GM12878 (cell line): ENCODE data around the gene IQGAP2.

ENCODE experiments used
- BCL3 ChIP-seq: IDR thresholded peaks from 2 replicates; pipeline ENCODE4 v1.6.1; 2011; ENCODE audit warnings: borderline replicate concordance, low read depth, mild to moderate bottlenecking, moderate library complexity, low read length; ENCODE audit not compliant: insufficient read depth, poor library complexity, severe bottlenecking
- CREB1 ChIP-seq: IDR thresholded peaks from 2 replicates; pipeline ENCODE4 v1.6.1; 2012; ENCODE audit warnings: low read depth, mild to moderate bottlenecking, inconsistent platforms
- EZH2 ChIP-seq: IDR thresholded peaks from 2 replicates; pipeline ENCODE4 v1.6.1; 2012; ENCODE audit warnings: low read depth, mild to moderate bottlenecking, control low read depth, inconsistent platforms, low read length, borderline replicate concordance; ENCODE audit not compliant: control insufficient read depth
- KDM1A ChIP-seq: fragments of 200-600 bp; sonication (generic); IDR thresholded peaks from 2 replicates; pipeline ENCODE4 v1.6.1; 2016; ENCODE audit warnings: borderline replicate concordance
- MYC ChIP-seq: IDR thresholded peaks from 2 replicates; pipeline ENCODE4 v1.6.1; 2011; ENCODE audit warnings: mild to moderate bottlenecking, low read length, moderate library complexity, inconsistent platforms; ENCODE audit not compliant: insufficient read depth, insufficient replicate concordance, insufficient read length, severe bottlenecking
- POLR2A ChIP-seq: IDR thresholded peaks from 2 replicates; pipeline ENCODE4 v1.6.1; 2011; ENCODE audit warnings: low read depth, mild to moderate bottlenecking, low read length
- POLR2AphosphoS5 ChIP-seq: IDR thresholded peaks from 2 replicates; pipeline ENCODE4 v1.6.1; 2011; ENCODE audit warnings: mild to moderate bottlenecking, low read length, inconsistent platforms
- RUNX3 ChIP-seq: IDR thresholded peaks from 2 replicates; pipeline ENCODE4 v1.6.1; 2012; ENCODE audit warnings: low read length, inconsistent platforms
- TCF12 ChIP-seq: IDR thresholded peaks from 2 replicates; pipeline ENCODE4 v1.6.1; 2011; ENCODE audit warnings: low read depth, mild to moderate bottlenecking, low read length
- TF ChIP-seq, protein P1 (sequence below): fragments of 450-650 bp; IDR thresholded peaks from 2 replicates; pipeline ENCODE4 v1.6.1; 2018; ENCODE audit warnings: mild to moderate bottlenecking, low read depth, moderate library complexity; ENCODE audit not compliant: partially characterized antibody
- TF ChIP-seq, protein P2 (sequence below), 3 experiments: IDR thresholded peaks in 2 of 3; conservative IDR thresholded peaks in 1 of 3; 2 replicates each; pipeline ENCODE4 v1.5.1; 2011; ENCODE audit warnings: low read depth in 3 of 3, low read length in 3 of 3, mild to moderate bottlenecking in 3 of 3, control low read depth in 2 of 3, moderate library complexity in 2 of 3, inconsistent platforms in 1 of 3, mixed read lengths in 1 of 3; ENCODE audit not compliant: control insufficient read depth in 2 of 3, insufficient read depth in 1 of 3; ENCODE audit errors: extremely low read depth in 1 of 3

- no peak for TF ChIP-seq EZH2
- TF ChIP-seq RUNX3, result no peak
- no peak for TF ChIP-seq MYC
- no peak for TF ChIP-seq POLR2AphosphoS5
- TF ChIP-seq, protein P1, sequence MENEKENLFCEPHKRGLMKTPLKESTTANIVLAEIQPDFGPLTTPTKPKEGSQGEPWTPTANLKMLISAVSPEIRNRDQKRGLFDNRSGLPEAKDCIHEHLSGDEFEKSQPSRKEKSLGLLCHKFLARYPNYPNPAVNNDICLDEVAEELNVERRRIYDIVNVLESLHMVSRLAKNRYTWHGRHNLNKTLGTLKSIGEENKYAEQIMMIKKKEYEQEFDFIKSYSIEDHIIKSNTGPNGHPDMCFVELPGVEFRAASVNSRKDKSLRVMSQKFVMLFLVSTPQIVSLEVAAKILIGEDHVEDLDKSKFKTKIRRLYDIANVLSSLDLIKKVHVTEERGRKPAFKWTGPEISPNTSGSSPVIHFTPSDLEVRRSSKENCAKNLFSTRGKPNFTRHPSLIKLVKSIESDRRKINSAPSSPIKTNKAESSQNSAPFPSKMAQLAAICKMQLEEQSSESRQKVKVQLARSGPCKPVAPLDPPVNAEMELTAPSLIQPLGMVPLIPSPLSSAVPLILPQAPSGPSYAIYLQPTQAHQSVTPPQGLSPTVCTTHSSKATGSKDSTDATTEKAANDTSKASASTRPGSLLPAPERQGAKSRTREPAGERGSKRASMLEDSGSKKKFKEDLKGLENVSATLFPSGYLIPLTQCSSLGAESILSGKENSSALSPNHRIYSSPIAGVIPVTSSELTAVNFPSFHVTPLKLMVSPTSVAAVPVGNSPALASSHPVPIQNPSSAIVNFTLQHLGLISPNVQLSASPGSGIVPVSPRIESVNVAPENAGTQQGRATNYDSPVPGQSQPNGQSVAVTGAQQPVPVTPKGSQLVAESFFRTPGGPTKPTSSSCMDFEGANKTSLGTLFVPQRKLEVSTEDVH, result no peak
- TF ChIP-seq POLR2A, result no peak
- no peak for TF ChIP-seq CREB1
- TF ChIP-seq, protein P2, sequence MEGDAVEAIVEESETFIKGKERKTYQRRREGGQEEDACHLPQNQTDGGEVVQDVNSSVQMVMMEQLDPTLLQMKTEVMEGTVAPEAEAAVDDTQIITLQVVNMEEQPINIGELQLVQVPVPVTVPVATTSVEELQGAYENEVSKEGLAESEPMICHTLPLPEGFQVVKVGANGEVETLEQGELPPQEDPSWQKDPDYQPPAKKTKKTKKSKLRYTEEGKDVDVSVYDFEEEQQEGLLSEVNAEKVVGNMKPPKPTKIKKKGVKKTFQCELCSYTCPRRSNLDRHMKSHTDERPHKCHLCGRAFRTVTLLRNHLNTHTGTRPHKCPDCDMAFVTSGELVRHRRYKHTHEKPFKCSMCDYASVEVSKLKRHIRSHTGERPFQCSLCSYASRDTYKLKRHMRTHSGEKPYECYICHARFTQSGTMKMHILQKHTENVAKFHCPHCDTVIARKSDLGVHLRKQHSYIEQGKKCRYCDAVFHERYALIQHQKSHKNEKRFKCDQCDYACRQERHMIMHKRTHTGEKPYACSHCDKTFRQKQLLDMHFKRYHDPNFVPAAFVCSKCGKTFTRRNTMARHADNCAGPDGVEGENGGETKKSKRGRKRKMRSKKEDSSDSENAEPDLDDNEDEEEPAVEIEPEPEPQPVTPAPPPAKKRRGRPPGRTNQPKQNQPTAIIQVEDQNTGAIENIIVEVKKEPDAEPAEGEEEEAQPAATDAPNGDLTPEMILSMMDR (IDR thresholded peaks at IDR 0.05 in 2 of 3, conservative IDR thresholded peaks at IDR 0.05 in 1 of 3; ENCODE audit: control insufficient read depth in 2 of 3, extremely low read depth in 1 of 3, insufficient read depth in 1 of 3, low read depth in 3 of 3, low read length in 3 of 3), result no peak
- no peak for TF ChIP-seq KDM1A
- TF ChIP-seq TCF12, result no peak
- no peak for TF ChIP-seq BCL3
These were observed 274.9 kb downstream of the IQGAP2 start for GRCh38 chr5:76677849-76678472.
